Hair follicular keratinocyte (primary cell): ENCODE data around the gene CD200R1L. TPM values are rescaled to one million over a fixed set of nuclear protein-coding genes. Genes with fewer than 3 reads are reported as not detected.

Experiments used
- total RNA-seq: library from RNA; depleted of rRNA; stranded (reverse); fragments of >200 nt; gene quantifications from 2 replicates; pipeline ENCODE4 v1.2.3, GENCODE V29; 2015

CD200R1L gene, protein sequence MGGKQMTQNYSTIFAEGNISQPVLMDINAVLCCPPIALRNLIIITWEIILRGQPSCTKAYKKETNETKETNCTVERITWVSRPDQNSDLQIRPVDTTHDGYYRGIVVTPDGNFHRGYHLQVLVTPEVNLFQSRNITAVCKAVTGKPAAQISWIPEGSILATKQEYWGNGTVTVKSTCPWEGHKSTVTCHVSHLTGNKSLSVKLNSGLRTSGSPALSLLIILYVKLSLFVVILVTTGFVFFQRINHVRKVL
- total RNA-seq: not detected in 2 replicates

DNA sequence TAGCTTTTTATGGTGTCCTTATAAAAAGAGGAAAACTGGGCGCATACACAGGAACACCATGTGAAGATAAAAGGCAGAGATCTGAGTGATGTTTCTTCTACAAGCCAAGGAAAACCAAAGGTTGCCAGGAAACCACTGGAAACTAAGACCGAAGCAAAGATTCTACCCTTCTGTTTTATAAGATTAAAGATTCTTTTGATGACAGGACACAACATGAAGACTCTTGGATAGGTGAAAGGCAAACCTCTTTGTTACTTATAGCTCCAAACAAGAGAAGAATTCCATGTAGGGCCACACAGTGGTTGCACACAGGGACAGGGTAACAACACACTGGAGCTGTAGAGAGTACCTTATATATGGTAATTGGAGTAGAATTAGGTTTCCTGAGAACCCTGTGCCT lies at the start of gene CD200R1L:
Gene CD200R1L, minus strand, starts transcription at position 101 of the 400 bp plus-strand sequence. CDS start 17,497 bp downstream, outside the sequence.

Other genes with a start within 250 kb of the CD200R1L start
- 10.3 and 11.7 TPM in 2 replicates for gene CCDC80, start 205.7 kb downstream of the CD200R1L start, total RNA-seq
- gene CD200R1, start 128.2 kb upstream of the CD200R1L start, total RNA-seq: 1.2 TPM in 1 of 2 replicates, not detected in the other
- gene GTPBP8, start 144.1 kb upstream of the CD200R1L start, total RNA-seq: 18.1 and 33.2 TPM in 2 replicates